Neuronal stem cell (in vitro differentiated cells): ENCODE results near the gene PPM1E.

Source experiments
- DNase-seq: peaks from one replicate; pipeline ENCODE4 v3.0.0-alpha.2; 2013; ENCODE audit warnings: low spot score
- H2AFZ ChIP-seq: one replicate; pipeline ENCODE4 v1.6.1; 2013; ENCODE audit warnings: mild to moderate bottlenecking, low read length, inconsistent platforms
- H2AK5ac ChIP-seq: 2 replicates; pipeline ENCODE4 v1.6.1; 2013; ENCODE audit warnings: low read depth, mild to moderate bottlenecking, inconsistent platforms, low read length, moderate library complexity, mixed read lengths
- H2BK120ac ChIP-seq: 2 replicates; pipeline ENCODE4 v1.6.1; 2013; ENCODE audit warnings: low read depth, mild to moderate bottlenecking, inconsistent platforms, low read length, moderate library complexity, mixed read lengths
- H2BK12ac ChIP-seq: one replicate; pipeline ENCODE4 v1.6.1; 2013; ENCODE audit warnings: low read length, inconsistent platforms
- H2BK15ac ChIP-seq: 2 replicates; pipeline ENCODE4 v1.6.1; 2013; ENCODE audit warnings: mild to moderate bottlenecking, low read length, inconsistent platforms, mixed read lengths
- H2BK5ac ChIP-seq: one replicate; pipeline ENCODE4 v1.6.1; 2013; ENCODE audit warnings: inconsistent platforms, mild to moderate bottlenecking, low read length, moderate library complexity
- H3K14ac ChIP-seq: one replicate; pipeline ENCODE4 v1.6.1; 2013; ENCODE audit warnings: low read length, inconsistent platforms
- H3K18ac ChIP-seq: 2 replicates; pipeline ENCODE4 v1.6.1; 2013; ENCODE audit warnings: low read length, inconsistent platforms
- H3K23ac ChIP-seq: 2 replicates; pipeline ENCODE4 v1.6.1; 2013; ENCODE audit warnings: low read depth, mild to moderate bottlenecking, mixed read lengths, low read length, inconsistent platforms; ENCODE audit not compliant: poor library complexity
- H3K27ac ChIP-seq: replicated peaks from 3 replicates; pipeline ENCODE4 v1.5.1; 2013; ENCODE audit warnings: low read length, inconsistent platforms
- H3K27me3 ChIP-seq, 3 experiments: 2 replicates each; pipeline ENCODE4 v1.6.1; 2013; ENCODE audit warnings: low read length in 3 of 3, mild to moderate bottlenecking in 2 of 3, inconsistent platforms in 1 of 3, low read depth in 1 of 3, mixed read lengths in 1 of 3, moderate library complexity in 1 of 3; ENCODE audit not compliant: control insufficient read depth in 3 of 3, insufficient read depth in 3 of 3
- H3K36me3 ChIP-seq, 2 donors: replicated peaks in 1 of 2; 2 replicates each; pipeline ENCODE4 v1.6.1; 2013; ENCODE audit warnings: low read length in 2 of 2; ENCODE audit not compliant: control insufficient read depth in 2 of 2, insufficient read depth in 2 of 2
- H3K4ac ChIP-seq: 2 replicates; pipeline ENCODE4 v1.6.1; 2013; ENCODE audit warnings: inconsistent platforms, mild to moderate bottlenecking, low read length, moderate library complexity
- H3K4me1 ChIP-seq, 2 donors: 1 replicate in 1 of 2; 2 replicates in 1 of 2; pipeline ENCODE4 v1.6.1; 2013; ENCODE audit warnings: low read length in 2 of 2, low read depth in 1 of 2; ENCODE audit not compliant: control insufficient read depth in 2 of 2, insufficient read depth in 1 of 2
- H3K4me2 ChIP-seq: one replicate; pipeline ENCODE4 v1.6.1; 2013; ENCODE audit warnings: mild to moderate bottlenecking, low read length, inconsistent platforms; ENCODE audit not compliant: insufficient read depth, poor library complexity, severe bottlenecking
- H3K4me3 ChIP-seq, 2 donors: 2 replicates each; pipeline ENCODE4 v1.5.1; 2013; ENCODE audit warnings: low read length in 2 of 2, mild to moderate bottlenecking in 2 of 2, inconsistent platforms in 1 of 2, moderate library complexity in 1 of 2
- H3K79me1 ChIP-seq: one replicate; pipeline ENCODE4 v1.6.1; 2013; ENCODE audit warnings: low read depth, mild to moderate bottlenecking, inconsistent platforms, low read length, moderate library complexity
- H3K9ac ChIP-seq: one replicate; pipeline ENCODE4 v1.6.1; 2013; ENCODE audit warnings: mild to moderate bottlenecking, low read depth, low read length, inconsistent platforms; ENCODE audit not compliant: poor library complexity
- H3K9me3 ChIP-seq, 2 donors: replicated peaks in 1 of 2; 2 replicates each; pipeline versions ENCODE3 to v1.6.1; 2013; ENCODE audit warnings: low read length in 2 of 2, mild to moderate bottlenecking in 2 of 2, inconsistent platforms in 1 of 2, low read depth in 1 of 2, mixed read lengths in 1 of 2, moderate library complexity in 1 of 2; ENCODE audit not compliant: control insufficient read depth in 2 of 2, insufficient read depth in 1 of 2
- H4K8ac ChIP-seq: one replicate; pipeline ENCODE4 v1.6.1; 2013; ENCODE audit warnings: low read depth, mild to moderate bottlenecking, inconsistent platforms, low read length, moderate library complexity
- H4K91ac ChIP-seq: one replicate; pipeline ENCODE4 v1.6.1; 2013; ENCODE audit warnings: low read length, low read depth, mild to moderate bottlenecking, inconsistent platforms; ENCODE audit not compliant: poor library complexity
- WGBS, 2 donors: extraction: QIAGEN DNeasy Blood & Tissue Kit; methylation state at CpG; one replicate each; pipeline ENCODE4 v1.1.7; 2013; ENCODE audit warnings: missing lambda C conversion rate in 2 of 2, mixed read lengths in 1 of 2; ENCODE audit not compliant: insufficient read length in 2 of 2, insufficient replicate concordance in 1 of 2; ENCODE audit errors: extremely low coverage in 2 of 2; 5-methylcytosine and 5-hydroxymethylcytosine counted together

PPM1E gene

GRCh38 chr17:58997756-58998553 is 242.3 kb downstream of the PPM1E start:
- Histone ChIP-seq H4K91ac (no peak overlapping the region), H3K4me2 (no peak overlapping the region), H2AK5ac (no peak overlapping the region), H3K9me3 (no peaks in the 10 kb centered on the region), H3K14ac (no peak overlapping the region), H3K36me3 (peaks cover 0 to 49% of the 10 kb centered on the region in 2 donors), H2BK5ac (no peak overlapping the region), H3K4me1 (peaks cover 0 to 9% of the 10 kb centered on the region in 2 donors), H2BK15ac (no peak overlapping the region), H4K8ac (no peak overlapping the region), H2BK120ac (no peak overlapping the region), H3K27ac (no peak overlapping the region), H3K9ac (no peak overlapping the region), H3K23ac (no peak overlapping the region), H2BK12ac (no peak overlapping the region), H3K27me3 (no peaks in the 10 kb centered on the region), H3K18ac (no peak overlapping the region), H3K4ac (no peak overlapping the region), H3K4me3 (no peak overlapping the region), H3K79me1 (no peaks in the 10 kb centered on the region), H2AFZ (no peak overlapping the region)
- WGBS, 2 donors = no CpG with 5 or more reads among the region's 7 CpGs
- DNase-seq = no peak

- Histone ChIP-seq H4K8ac (no peak overlapping the region), H3K9ac (no peak overlapping the region), H3K79me1 (no peaks in the 10 kb centered on the region), H3K27me3 (no peaks in the 10 kb centered on the region), H3K27ac (no peak overlapping the region), H2AFZ (no peak overlapping the region), H2BK5ac (no peak overlapping the region), H3K4me1 (peaks cover 0 to 9% of the 10 kb centered on the region in 2 donors), H2BK15ac (no peak overlapping the region), H3K4me3 (no peak overlapping the region), H3K9me3 (no peaks in the 10 kb centered on the region), H3K4me2 (no peak overlapping the region), H4K91ac (no peak overlapping the region), H3K18ac (no peak overlapping the region), H3K4ac (no peak overlapping the region), H3K23ac (no peak overlapping the region), H3K14ac (no peak overlapping the region), H2BK12ac (no peak overlapping the region), H3K36me3 (peaks cover 0 to 49% of the 10 kb centered on the region in 2 donors), H2BK120ac (no peak overlapping the region), H2AK5ac (no peak overlapping the region)
- DNase-seq = no peak
- WGBS, 2 donors = no CpG with 5 or more reads among the region's 4 CpGs
These were observed 243.2 kb downstream of the PPM1E start for GRCh38 chr17:58998871-58999270.

GRCh38 chr17:58999500-58999899 is 243.8 kb downstream of the PPM1E start:
- no peak overlapping the region for H2AK5ac ChIP-seq
- H3K4me2 ChIP-seq = no peak overlapping the region
- H3K4me3 ChIP-seq = no peak overlapping the region
- H3K14ac ChIP-seq = no peak overlapping the region
- H2BK120ac ChIP-seq = no peak overlapping the region
- no peak overlapping the region for H3K4ac ChIP-seq
- no CpG with 5 or more reads among the region's 1 CpG for WGBS, 2 donors
- H2BK5ac ChIP-seq = no peak overlapping the region
- peaks cover 0 to 9% of the 10 kb centered on the region in 2 donors for H3K4me1 ChIP-seq
- no peaks in the 10 kb centered on the region for H3K79me1 ChIP-seq
- H4K91ac ChIP-seq = no peak overlapping the region
- no peak overlapping the region for H3K23ac ChIP-seq
- no peak overlapping the region for H3K18ac ChIP-seq
- H3K36me3 ChIP-seq = peaks cover 0 to 49% of the 10 kb centered on the region in 2 donors
- no peak overlapping the region for H4K8ac ChIP-seq
- H3K9ac ChIP-seq = no peak overlapping the region
- H3K27me3 ChIP-seq = no peaks in the 10 kb centered on the region
- H3K9me3 ChIP-seq = no peaks in the 10 kb centered on the region
- H2BK15ac ChIP-seq = no peak overlapping the region
- no peak overlapping the region for H3K27ac ChIP-seq
- no peak for DNase-seq
- H2BK12ac ChIP-seq = no peak overlapping the region
- no peak overlapping the region for H2AFZ ChIP-seq

- Histone ChIP-seq H3K4me3 (no peak overlapping the region), H4K91ac (no peak overlapping the region), H2AFZ (no peak overlapping the region), H3K27me3 (no peaks in the 10 kb centered on the region), H4K8ac (no peak overlapping the region), H3K14ac (no peak overlapping the region), H2AK5ac (no peak overlapping the region), H3K4me2 (no peak overlapping the region), H2BK12ac (no peak overlapping the region), H3K36me3 (peaks cover 0 to 49% of the 10 kb centered on the region in 2 donors), H3K9ac (no peak overlapping the region), H3K4me1 (peaks cover 0 to 9% of the 10 kb centered on the region in 2 donors), H3K27ac (no peak overlapping the region), H3K23ac (no peak overlapping the region), H2BK15ac (no peak overlapping the region), H2BK5ac (no peak overlapping the region), H3K9me3 (no peaks in the 10 kb centered on the region), H2BK120ac (no peak overlapping the region), H3K18ac (no peak overlapping the region), H3K79me1 (no peaks in the 10 kb centered on the region), H3K4ac (no peak overlapping the region)
- DNase-seq = no peak
- no CpG with 5 or more reads among the region's 1 CpG for WGBS, 2 donors
These were observed 244.4 kb downstream of the PPM1E start for GRCh38 chr17:59000022-59000421.
